Omental fat pad (tissue), 4 donors: Measurements from ENCODE around the gene FUOM. TPM values are rescaled to one million over a fixed set of nuclear protein-coding genes. Genes with fewer than 3 reads are reported as not detected.

Source experiments
- ATAC-seq: fragments of 150-250 bp; one replicate; pipeline ENCODE4 v1.9.1; 2016; ENCODE audit warnings: mild to moderate bottlenecking, moderate library complexity; ENCODE audit not compliant: low FRiP score
- DNase-seq: peaks from one replicate; pipeline ENCODE4 v3.0.0-alpha.2; 2019; ENCODE audit warnings: low spot score
- total RNA-seq, 4 donors: library from RNA; depleted of rRNA; stranded (reverse); fragments of >200 nt; gene quantifications; one replicate each; pipeline ENCODE4 v1.1.0, GENCODE V29; 2016
- TF ChIP-seq, protein P1 (sequence below), 3 donors: fragments of 450-650 bp; IDR thresholded peaks; one replicate each; pipeline ENCODE4 v1.5.1; 2016 to 2017; ENCODE audit warnings: antibody characterized with exemption in 3 of 3, mild to moderate bottlenecking in 3 of 3, moderate library complexity in 2 of 3

Gene FUOM
- total RNA-seq, 4 donors from 2014 or later, result 20.6 to 34.3 (median 24.1) TPM

DNA sequence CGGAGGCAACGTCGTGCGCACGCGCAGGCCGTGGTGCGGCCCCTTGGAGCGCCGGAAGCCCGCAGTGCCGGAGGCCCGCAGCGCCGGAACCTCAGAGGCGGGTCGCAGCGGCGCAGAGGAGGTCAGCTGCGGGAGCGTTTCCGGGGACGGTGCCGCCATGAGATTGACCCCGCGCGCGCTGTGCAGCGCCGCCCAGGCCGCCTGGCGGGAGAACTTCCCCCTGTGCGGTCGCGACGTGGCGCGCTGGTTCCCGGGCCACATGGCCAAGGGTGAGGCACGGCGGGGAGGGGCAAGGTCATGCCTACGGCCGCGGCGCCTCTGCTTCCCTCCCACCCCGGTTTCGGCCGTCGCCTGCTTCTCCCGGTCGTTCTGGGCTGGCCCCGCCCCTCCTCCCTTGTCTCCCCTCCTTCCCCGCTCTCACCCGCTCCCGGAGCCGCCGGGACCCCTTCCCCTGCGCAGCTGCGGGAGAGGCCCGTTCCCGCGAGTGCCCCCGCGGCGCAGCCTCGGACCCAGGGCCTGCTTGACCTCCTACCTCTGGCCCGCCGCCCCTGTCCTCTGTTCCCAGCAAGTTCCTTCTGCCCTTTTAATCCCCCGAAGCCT lies 36.3 kb upstream of the FUOM start, which contains the start of gene MTG1:
Gene MTG1, plus strand, starts transcription at position 94 of the 600 bp plus-strand sequence. Its CDS starts 64 bp downstream, at position 158.
- TF ChIP-seq, protein P1, sequence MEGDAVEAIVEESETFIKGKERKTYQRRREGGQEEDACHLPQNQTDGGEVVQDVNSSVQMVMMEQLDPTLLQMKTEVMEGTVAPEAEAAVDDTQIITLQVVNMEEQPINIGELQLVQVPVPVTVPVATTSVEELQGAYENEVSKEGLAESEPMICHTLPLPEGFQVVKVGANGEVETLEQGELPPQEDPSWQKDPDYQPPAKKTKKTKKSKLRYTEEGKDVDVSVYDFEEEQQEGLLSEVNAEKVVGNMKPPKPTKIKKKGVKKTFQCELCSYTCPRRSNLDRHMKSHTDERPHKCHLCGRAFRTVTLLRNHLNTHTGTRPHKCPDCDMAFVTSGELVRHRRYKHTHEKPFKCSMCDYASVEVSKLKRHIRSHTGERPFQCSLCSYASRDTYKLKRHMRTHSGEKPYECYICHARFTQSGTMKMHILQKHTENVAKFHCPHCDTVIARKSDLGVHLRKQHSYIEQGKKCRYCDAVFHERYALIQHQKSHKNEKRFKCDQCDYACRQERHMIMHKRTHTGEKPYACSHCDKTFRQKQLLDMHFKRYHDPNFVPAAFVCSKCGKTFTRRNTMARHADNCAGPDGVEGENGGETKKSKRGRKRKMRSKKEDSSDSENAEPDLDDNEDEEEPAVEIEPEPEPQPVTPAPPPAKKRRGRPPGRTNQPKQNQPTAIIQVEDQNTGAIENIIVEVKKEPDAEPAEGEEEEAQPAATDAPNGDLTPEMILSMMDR (IDR thresholded peaks at IDR 0.05), result no peak
- DNase-seq (peak; percentile 68), ATAC-seq (peak; percentile 98)

DNA sequence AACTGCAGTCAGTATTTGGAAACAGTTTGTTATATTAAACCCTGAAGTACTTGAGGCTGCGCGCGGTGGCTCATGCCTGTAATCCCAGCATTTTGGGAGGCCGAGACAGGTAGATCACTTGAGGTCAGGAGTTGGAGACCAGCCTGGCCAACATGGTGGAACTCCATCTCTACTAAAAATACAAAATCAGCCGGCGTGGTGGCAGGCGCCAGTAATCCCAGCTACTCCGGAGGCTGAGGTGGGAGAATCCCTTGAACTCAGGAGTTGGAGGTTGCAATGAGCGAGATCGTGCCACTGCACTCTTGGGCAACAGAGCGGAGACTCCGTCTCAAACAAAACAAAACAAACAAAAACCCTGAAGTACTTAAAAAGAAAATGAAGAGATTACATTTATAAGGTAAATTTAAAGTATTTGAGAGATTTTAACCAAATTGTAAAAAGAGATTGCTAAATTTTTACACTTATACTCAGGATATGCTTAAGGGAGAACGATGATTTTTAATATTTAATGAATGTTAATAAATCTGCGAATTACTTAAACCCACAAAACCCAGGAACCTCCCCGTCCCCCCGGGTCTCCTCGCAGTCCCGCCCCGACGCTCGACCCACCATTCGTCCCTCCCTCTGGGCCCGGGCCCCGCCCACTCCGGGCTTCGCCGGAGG lies 35.7 kb upstream of the FUOM start:
- DNase-seq (no peak), ATAC-seq (no peak)
- TF ChIP-seq, protein P1 (IDR thresholded peaks at IDR 0.05), result no peak

DNA sequence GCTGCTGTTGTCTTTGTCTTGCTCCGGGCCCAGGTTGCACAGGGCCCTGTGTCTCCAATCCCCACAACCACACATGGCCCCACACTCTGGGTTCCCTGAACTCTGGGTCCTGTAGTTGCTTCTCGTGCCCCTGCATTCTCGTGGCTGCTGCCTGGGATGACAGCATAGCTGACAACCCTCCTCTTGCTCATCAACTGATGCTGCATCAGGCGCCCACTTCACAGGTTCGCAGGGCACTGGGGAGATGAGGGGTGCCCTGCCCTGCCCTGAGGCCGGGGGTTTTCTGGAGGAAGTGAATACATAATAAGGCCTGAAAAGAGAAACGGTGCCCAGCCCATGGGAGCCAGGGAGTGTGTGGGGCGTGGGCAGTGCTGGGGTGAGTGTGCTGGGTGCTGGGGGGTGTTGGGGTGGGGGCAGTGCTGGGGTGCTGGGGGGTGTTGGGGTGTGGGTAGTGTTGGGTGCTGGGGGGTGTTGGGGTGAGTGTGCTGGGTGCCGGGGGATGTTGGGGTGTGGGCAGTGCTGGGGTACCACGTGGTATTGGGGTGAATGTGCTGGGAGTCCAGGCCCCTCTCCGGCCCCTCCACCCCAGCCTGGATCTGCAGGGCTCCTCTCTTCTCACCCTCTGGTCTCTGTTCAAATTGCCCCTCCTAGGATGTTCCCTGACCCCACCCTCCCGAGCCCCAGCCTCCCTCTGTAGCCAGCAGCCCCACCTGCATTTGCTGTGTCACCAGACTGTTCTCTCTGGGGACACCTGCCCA lies 34.1 kb upstream of the FUOM start:
- ATAC-seq, result no peak
- no peak for DNase-seq
- TF ChIP-seq, protein P1 (IDR thresholded peaks at IDR 0.05), result no peak

DNA sequence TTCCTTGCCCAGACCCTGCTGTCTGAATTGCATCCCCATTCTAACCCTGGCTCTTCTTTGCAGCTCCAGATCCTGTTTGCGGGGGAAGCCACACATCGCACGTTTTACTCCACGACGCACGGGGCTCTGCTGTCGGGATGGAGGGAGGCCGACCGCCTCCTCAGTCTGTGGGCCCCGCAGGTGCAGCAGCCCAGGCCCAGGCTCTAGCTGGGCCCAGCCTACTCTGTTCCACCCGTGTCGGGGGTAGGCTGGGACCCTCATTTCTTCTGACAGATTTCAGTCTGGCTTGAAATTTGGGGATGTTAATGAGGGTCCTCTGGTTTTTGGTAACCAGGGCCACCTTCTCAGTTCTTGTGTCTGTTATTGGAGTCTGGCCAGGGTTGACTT lies 33.4 kb upstream of the FUOM start:
- no peak for DNase-seq
- TF ChIP-seq, protein P1 (IDR thresholded peaks at IDR 0.05), result no peak
- no peak for ATAC-seq

DNA sequence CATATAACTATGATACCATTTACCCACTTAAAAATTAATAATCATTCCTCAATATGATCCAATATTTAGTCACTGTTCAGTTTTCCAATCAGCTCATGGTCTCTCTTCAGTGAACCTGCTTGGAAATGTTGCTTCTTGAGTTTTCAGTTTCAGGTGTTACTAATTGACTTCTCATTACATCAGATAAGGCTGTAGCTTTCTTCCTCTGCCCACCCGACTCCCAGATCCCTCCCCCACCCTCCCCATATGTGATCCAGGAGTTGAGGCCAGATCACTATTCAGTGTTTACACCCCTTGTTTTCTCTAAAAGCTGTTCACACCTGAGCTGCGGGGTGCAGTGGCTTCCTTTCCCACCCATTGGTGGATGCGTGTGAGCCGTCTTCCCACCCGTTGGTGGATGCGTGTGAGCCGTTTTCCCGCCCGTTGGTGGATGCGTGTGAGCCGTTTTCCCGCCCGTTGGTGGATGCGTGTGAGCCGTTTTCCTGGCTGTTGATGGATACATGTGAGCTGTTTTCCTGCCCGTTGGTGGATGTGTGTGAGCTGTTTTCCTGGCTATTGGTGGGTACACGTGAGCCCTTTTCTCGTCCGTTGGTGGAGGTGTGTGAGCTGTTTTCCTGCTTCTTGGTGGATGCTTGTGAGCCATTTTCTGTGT lies 32.9 kb upstream of the FUOM start:
- TF ChIP-seq, protein P1 (IDR thresholded peaks at IDR 0.05), result no peak
- DNase-seq (no peak), ATAC-seq (no peak)

DNA sequence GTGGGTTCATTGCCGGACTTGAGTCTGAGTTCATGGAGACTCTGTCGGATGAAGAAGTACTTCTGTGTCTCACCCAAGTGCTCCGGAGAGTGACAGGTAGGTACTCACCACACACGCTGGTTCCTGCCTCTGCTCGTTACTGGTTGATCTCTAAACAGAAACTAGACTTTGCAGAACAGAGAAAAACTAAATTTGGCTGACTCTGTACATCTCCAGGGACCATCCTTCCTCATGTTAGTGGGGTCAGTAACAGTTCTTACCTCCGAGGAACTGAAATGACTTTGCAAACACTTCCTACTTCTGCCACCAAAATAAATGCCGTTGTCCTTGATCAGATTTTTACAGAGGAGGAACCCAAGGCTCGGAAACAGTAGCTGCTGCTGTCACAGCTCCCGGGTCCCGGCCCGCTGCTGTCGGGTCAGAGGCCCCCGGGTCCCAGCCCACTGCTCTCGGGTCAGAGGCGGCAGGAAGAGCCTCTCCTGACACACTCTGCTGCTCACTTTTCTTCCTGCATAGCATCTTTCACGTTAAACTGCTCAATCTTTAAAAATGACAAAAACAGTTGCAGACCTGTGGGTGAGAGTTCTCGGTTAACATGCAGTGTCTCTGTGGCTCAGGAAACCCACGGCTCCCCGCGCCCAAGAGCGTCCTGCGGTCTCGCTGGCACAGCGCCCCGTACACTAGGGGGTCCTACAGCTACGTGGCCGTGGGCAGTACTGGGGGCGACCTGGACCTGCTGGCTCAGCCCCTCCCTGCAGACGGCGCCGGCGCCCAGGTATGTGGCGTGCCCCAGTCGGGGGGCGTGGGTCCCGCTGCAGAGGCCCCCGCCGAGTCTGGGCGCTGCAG lies 31.4 kb upstream of the FUOM start:
- TF ChIP-seq, protein P1 (IDR thresholded peaks at IDR 0.05), result no peak
- ATAC-seq, result no peak
- no peak for DNase-seq
